Neuron (in vitro differentiated cells): ENCODE results near the gene ZAP70.
"Not testable (repeated sequence)": the region's sequence is repeated elsewhere in the genome, so short reads cannot be mapped to it uniquely, and the experiment has no call there.

ENCODE experiments used
- H2AFZ ChIP-seq: one replicate; pipeline ENCODE4 v1.6.1; 2013; ENCODE audit warnings: low read depth, mild to moderate bottlenecking, inconsistent platforms, low read length, moderate library complexity
- H3K27me3 ChIP-seq: one replicate; pipeline ENCODE4 v1.6.1; 2013; ENCODE audit warnings: low read length; ENCODE audit not compliant: insufficient read depth
- H3K36me3 ChIP-seq: one replicate; pipeline ENCODE4 v1.6.1; 2013; ENCODE audit warnings: low read length; ENCODE audit not compliant: insufficient read depth
- H3K4me1 ChIP-seq: one replicate; pipeline ENCODE4 v1.6.1; 2013; ENCODE audit warnings: low read length; ENCODE audit not compliant: insufficient read depth
- H3K4me3 ChIP-seq: 2 replicates; pipeline ENCODE4 v1.5.1; 2013; ENCODE audit warnings: mild to moderate bottlenecking, low read length, moderate library complexity
- H3K9me3 ChIP-seq: one replicate; pipeline ENCODE4 v1.6.1; 2013; ENCODE audit warnings: low read length

The ZAP70 gene

GRCh38 chr2:97713296-97714083 is at the start of gene ZAP70:
TSS of gene ZAP70 (plus strand) at chr2:97713576. CDS start at chr2:97724037, 10,461 bp downstream.
- no peaks in the 10 kb centered on the region for H3K4me1 ChIP-seq
- H2AFZ ChIP-seq: no peak within 1 kb of the TSS
- no peaks in the 10 kb centered on the region for H3K27me3 ChIP-seq
- no peaks in the 10 kb centered on the region for H3K36me3 ChIP-seq
- H3K4me3 ChIP-seq: no peak within 1 kb of the TSS
- no peaks in the 10 kb centered on the region for H3K9me3 ChIP-seq

GRCh38 chr2:97663626-97663961 is 49.8 kb upstream of the ZAP70 start:
- Histone ChIP-seq H3K36me3 (no peaks in the 10 kb centered on the region), H2AFZ (peak overlapping the region; percentile 1), H3K27me3 (no peaks in the 10 kb centered on the region), H3K4me1 (peaks cover 14% of the 10 kb centered on the region), H3K4me3 (peak overlapping the region; percentile 59), H3K9me3 (no peaks in the 10 kb centered on the region)

- peak within 1 kb of the TSS; percentile 59 for H3K4me3 ChIP-seq
- peak within 1 kb of the TSS; percentile 96 for H2AFZ ChIP-seq
- no peaks in the 10 kb centered on the region for H3K9me3 ChIP-seq
- H3K36me3 ChIP-seq: no peaks in the 10 kb centered on the region
- H3K4me1 ChIP-seq: peaks cover 14% of the 10 kb centered on the region
- no peaks in the 10 kb centered on the region for H3K27me3 ChIP-seq
Measured at GRCh38 chr2:97663962-97664635, 49.3 kb upstream of the ZAP70 start, which contains the start of gene ACTR1B. TSS of gene ACTR1B (minus strand) at chr2:97664044. CDS start at chr2:97663890, 154 bp downstream.

- Histone ChIP-seq H2AFZ (peak overlapping the region; percentile 96), H3K27me3 (no peaks in the 10 kb centered on the region), H3K9me3 (no peaks in the 10 kb centered on the region), H3K36me3 (no peaks in the 10 kb centered on the region), H3K4me1 (peaks cover 14% of the 10 kb centered on the region), H3K4me3 (peak overlapping the region; percentile 59)
Measured at GRCh38 chr2:97664636-97664970, 48.8 kb upstream of the ZAP70 start.

DNA sequence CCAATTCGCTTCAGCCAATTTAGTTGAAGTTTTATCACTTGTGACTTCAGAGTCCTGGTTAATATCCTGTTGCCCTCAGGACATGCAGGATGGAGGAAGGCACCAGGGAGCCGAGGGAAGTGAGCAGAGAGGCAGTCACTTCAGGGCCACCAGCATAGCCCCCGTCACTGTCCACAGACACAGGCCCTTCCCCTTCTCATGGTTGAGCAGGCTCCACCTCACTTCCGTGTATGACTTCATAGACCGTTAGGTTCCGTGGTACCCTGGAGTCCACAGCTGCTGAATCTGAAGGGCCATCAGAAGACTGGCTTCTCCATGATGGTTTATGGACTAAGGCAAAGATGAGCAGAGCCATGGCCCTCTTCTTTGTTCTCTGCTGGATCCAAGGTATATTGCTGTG is 43.9 kb upstream of the ZAP70 start, which contains the start of gene C2orf92:
Gene C2orf92, plus strand, starts transcription at position 266 of the 400 bp plus-strand sequence. Its CDS starts 76 bp downstream, at position 342.
- Histone ChIP-seq H3K9me3 (no peaks in the 10 kb centered on the region), H2AFZ (no peak within 1 kb of the TSS), H3K27me3 (no peaks in the 10 kb centered on the region), H3K4me1 (no peaks in the 10 kb centered on the region), H3K4me3 (no peak within 1 kb of the TSS), H3K36me3 (no peaks in the 10 kb centered on the region)

GRCh38 chr2:97670471-97670870 is 42.9 kb upstream of the ZAP70 start:
- H2AFZ ChIP-seq: no peak overlapping the region
- no peak overlapping the region for H3K4me3 ChIP-seq
- no peaks in the 10 kb centered on the region for H3K4me1 ChIP-seq
- no peaks in the 10 kb centered on the region for H3K27me3 ChIP-seq
- H3K36me3 ChIP-seq: no peaks in the 10 kb centered on the region
- no peaks in the 10 kb centered on the region for H3K9me3 ChIP-seq

- no peaks in the 10 kb centered on the region for H3K27me3 ChIP-seq
- H3K4me3 ChIP-seq: no peak overlapping the region
- no peaks in the 10 kb centered on the region for H3K36me3 ChIP-seq
- H2AFZ ChIP-seq: no peak overlapping the region
- no peaks in the 10 kb centered on the region for H3K4me1 ChIP-seq
- H3K9me3 ChIP-seq: no peaks in the 10 kb centered on the region
Measured at GRCh38 chr2:97671526-97671925, 41.9 kb upstream of the ZAP70 start.

GRCh38 chr2:97672606-97673140 is 40.7 kb upstream of the ZAP70 start:
- not testable (repeated sequence) for H3K27me3 ChIP-seq, H3K4me3 ChIP-seq, H3K4me1 ChIP-seq, H3K9me3 ChIP-seq, H2AFZ ChIP-seq, H3K36me3 ChIP-seq

DNA sequence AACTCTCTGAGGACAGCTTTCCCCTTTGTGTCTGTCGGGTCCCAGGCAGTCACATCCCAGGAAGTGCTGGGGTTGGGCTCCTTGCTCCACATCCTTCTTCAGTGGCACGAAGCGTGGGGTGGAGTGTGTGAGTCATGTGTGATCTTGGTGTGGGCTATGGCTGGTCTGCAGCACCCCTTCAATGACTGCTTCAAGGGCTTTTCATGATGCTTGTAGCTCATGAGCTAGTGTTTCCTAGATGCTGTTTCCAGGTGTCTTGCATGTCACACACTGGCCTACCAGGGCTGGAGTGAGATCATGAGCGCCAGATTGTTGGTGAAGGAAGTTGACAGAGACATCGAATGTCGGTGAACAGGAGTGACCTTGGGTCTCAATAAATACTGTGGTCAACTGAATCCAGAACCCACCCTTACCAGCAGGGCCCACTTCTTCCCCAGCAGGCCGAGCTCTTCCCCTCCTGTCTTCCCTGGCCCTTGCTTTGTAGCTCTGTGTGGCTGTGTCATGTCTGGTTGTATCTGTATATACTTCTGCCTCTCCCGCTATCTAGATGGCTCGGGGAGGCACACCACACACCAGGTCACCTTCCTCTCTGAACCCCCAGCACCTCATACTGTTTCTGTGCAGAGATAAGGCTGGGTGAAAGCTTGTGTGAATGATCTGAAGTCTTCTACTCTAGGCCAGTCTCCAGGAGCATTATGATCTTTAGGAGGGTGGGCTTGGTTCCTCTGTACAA is 40.0 kb upstream of the ZAP70 start:
- H3K27me3 ChIP-seq: no peaks in the 10 kb centered on the region
- H3K4me3 ChIP-seq: no peak overlapping the region
- H3K9me3 ChIP-seq: no peaks in the 10 kb centered on the region
- H2AFZ ChIP-seq: no peak overlapping the region
- H3K36me3 ChIP-seq: no peaks in the 10 kb centered on the region
- no peaks in the 10 kb centered on the region for H3K4me1 ChIP-seq

DNA sequence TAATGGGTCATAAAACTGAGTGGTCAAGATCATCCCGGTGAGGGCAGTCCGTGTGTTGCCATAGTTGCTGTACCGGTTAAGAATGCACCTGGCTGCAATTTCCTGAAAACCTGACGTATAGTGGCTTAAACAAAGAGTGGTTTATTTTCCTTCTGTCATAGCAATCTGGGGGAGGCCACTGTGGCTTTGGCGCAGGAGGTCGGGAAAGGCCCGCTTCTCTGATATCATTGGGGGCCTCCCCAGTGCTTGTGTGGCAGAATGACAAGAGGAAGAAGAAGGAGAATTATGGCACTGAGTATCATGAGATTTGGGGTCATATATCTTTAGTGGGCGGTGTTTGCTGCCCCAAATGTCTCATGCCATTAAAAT is 39.5 kb upstream of the ZAP70 start:
- Histone ChIP-seq H2AFZ (no peak overlapping the region), H3K9me3 (peaks cover 2% of the 10 kb centered on the region), H3K36me3 (no peaks in the 10 kb centered on the region), H3K27me3 (no peaks in the 10 kb centered on the region), H3K4me3 (no peak overlapping the region), H3K4me1 (no peaks in the 10 kb centered on the region)

DNA sequence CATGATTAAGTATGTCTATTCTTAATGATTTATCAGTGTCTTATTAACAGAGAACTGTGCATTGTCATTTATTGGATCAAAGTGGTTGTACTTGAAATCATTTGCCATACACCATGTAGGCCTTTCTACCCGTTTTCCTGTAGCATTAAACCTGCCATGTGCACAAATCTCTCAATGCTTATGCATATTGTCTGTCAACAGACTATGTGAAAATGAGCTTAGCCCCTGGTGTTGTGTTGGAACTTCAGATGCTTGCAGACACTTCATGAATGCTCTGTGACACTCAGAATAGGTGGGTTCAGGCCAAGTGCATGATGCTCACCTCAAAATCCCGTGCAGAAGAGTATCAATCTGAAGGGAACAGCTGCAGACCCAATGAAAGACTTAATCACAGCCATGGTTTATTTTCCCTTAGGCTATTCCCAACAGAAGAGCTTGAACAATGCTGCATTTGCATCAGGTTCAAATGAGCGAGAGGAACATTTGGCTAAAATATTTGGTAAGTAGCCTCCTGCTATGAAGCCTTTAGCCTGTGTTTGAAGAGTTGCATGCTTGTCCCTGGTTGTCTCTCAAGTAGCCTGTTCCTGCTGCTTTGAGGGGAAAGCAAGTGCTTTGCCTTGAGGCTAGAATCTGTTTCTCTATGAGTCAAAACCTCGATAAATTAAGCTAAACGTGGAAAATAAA is 37.8 kb upstream of the ZAP70 start:
- H2AFZ ChIP-seq: no peak overlapping the region
- H3K4me3 ChIP-seq: no peak overlapping the region
- no peaks in the 10 kb centered on the region for H3K4me1 ChIP-seq
- H3K36me3 ChIP-seq: no peaks in the 10 kb centered on the region
- H3K27me3 ChIP-seq: no peaks in the 10 kb centered on the region
- peaks cover 2% of the 10 kb centered on the region for H3K9me3 ChIP-seq

DNA sequence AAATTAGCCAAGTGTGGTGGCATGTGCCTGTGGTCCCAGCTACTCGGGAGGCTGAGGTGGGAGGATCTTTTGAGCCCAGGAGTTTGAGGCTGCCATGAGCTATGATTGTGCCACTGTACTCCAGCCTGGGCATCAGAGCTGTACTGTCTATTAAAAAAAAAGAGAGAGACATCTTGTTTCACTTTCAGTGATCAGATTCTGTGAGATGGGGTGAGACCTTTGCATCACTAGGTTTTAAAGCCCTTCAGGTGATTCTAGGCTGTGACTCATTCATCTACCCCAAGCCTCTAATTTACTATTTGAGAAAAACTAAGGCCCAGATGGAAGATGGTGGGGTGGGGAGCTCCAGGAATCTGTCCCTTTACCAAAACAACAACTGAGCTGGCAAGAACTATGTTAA is 36.8 kb upstream of the ZAP70 start:
- Histone ChIP-seq H2AFZ (no peak overlapping the region), H3K27me3 (no peaks in the 10 kb centered on the region), H3K4me3 (no peak overlapping the region), H3K36me3 (no peaks in the 10 kb centered on the region), H3K4me1 (no peaks in the 10 kb centered on the region), H3K9me3 (peaks cover 2% of the 10 kb centered on the region)
